ENCODE results near the gene COMTD1.

DNA sequence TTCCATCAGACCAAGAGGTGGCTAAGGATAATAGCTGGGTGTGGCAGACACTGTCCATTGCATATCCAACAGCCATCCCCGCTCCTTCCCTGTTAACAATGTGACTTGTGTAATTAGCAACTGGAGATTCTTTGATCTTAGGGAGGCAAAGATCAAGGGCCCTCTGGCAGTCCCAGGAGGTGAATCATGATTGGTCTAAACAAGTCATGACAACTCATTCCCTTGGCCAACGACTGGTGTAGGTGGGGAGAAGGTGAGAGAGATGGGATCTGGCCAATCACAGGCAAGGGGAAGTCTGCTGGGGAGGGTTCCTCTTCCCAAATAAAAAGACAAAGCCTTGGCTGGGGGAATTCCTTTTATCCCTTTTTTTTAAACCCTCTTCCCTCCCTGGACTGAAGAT is 46.2 kb upstream of the COMTD1 start:
- TF ChIP-seq POLR2A (IDR thresholded peaks at IDR 0.05): no peak
- TF ChIP-seq, protein P1, sequence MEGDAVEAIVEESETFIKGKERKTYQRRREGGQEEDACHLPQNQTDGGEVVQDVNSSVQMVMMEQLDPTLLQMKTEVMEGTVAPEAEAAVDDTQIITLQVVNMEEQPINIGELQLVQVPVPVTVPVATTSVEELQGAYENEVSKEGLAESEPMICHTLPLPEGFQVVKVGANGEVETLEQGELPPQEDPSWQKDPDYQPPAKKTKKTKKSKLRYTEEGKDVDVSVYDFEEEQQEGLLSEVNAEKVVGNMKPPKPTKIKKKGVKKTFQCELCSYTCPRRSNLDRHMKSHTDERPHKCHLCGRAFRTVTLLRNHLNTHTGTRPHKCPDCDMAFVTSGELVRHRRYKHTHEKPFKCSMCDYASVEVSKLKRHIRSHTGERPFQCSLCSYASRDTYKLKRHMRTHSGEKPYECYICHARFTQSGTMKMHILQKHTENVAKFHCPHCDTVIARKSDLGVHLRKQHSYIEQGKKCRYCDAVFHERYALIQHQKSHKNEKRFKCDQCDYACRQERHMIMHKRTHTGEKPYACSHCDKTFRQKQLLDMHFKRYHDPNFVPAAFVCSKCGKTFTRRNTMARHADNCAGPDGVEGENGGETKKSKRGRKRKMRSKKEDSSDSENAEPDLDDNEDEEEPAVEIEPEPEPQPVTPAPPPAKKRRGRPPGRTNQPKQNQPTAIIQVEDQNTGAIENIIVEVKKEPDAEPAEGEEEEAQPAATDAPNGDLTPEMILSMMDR (IDR thresholded peaks at IDR 0.05): no peak

Measured in body of pancreas (tissue), 4 donors.